ENCODE data around the gene PKN1. TPM values are rescaled to one million over a fixed set of nuclear protein-coding genes. Genes with fewer than 3 reads are reported as not detected.

The PKN1 gene
- total and polyA plus RNA-seq, 5 donors, result 79.3 to 138 (median 128) TPM

GRCh38 chr19:14471436-14472187 is 38.5 kb downstream of the PKN1 start:
- DNase-seq (peak in 2 of 3 donors; percentile 61 to 72), ATAC-seq (peak in 1 of 2 donors; percentile 1)
- 73% methylated on average over 46 of the region's 46 CpGs for WGBS
- intact Hi-C loops (cut with DNase I), result no loop called here
- no peaks in the 10 kb centered on the region for H3K9me3 ChIP-seq (ENCODE audit: control insufficient read depth, low read length)
- no peaks in the 10 kb centered on the region for H3K4me1 ChIP-seq (ENCODE audit: control insufficient read depth, insufficient read depth, low read length)
- no peaks in the 10 kb centered on the region for H3K27me3 ChIP-seq (ENCODE audit: control insufficient read depth, insufficient read depth)
- H3K4me3 ChIP-seq (ENCODE audit: low read length), result no peak overlapping the region
- no peak overlapping the region for H3K27ac ChIP-seq (ENCODE audit: low read length)

DNA sequence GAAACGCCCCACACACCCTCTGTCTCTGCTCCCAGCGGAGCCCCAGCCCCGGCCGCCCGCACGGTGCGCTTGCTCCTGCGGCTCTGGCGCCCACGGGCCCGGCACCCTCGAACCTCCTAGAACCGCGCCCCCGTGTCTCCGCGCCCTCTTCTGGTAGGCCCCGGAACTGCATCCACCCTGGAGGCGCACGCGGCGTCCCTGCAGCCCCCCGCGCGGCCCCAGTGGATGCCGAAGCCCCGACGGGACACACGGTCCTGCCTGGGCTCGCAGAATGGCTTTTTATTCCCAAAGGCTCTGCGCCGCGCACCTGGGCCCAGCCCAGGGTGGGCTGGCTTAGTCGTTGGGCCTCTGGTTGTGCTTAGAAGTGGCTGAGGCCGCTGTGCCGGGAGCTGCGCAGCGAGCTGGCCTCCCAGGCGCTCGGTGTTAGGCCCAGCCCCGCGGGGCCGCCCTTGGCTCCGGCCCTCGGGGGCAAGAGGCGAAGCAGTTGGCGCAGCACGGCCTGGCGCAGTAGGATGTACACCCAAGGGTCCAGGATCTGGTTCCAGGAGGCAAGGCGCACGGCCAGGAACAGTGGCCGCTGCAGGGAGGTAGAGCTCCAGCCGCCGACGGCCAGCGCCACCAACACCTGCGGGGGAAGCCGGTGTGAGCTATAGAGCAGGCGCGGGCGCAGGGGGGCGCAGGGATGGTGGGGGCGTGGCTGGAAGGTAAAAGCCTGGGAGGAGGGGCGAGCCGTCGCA is 39.3 kb downstream of the PKN1 start:
- H3K27me3 ChIP-seq (ENCODE audit: control insufficient read depth, insufficient read depth), result no peaks in the 10 kb centered on the region
- no peak overlapping the region for H3K4me3 ChIP-seq (ENCODE audit: low read length)
- no peak overlapping the region for H3K27ac ChIP-seq (ENCODE audit: low read length)
- peak; percentile 75 to 91 (median 89) for DNase-seq
- ATAC-seq, result peak; percentile 43 to 60
- 2% methylated on average over 66 of the region's 66 CpGs for WGBS
- no peaks in the 10 kb centered on the region for H3K9me3 ChIP-seq (ENCODE audit: control insufficient read depth, low read length)
- intact Hi-C loops (cut with DNase I), result no loop called here
- no peaks in the 10 kb centered on the region for H3K4me1 ChIP-seq (ENCODE audit: control insufficient read depth, insufficient read depth, low read length)

- Histone ChIP-seq H3K9me3 (ENCODE audit: control insufficient read depth, low read length) (no peaks in the 10 kb centered on the region), H3K27me3 (ENCODE audit: control insufficient read depth, insufficient read depth) (no peaks in the 10 kb centered on the region), H3K27ac (ENCODE audit: low read length) (no peak overlapping the region), H3K4me1 (ENCODE audit: control insufficient read depth, insufficient read depth, low read length) (no peaks in the 10 kb centered on the region), H3K4me3 (ENCODE audit: low read length) (peak overlapping the region; percentile 4)
- DNase-seq (peak in 2 of 3 donors; percentile 68 to 69), ATAC-seq (no peak)
- intact Hi-C loops (cut with DNase I), result no loop called here
- WGBS, result 5% methylated on average over 97 of the region's 97 CpGs
Measured at GRCh38 chr19:14473073-14473977, 40.2 kb downstream of the PKN1 start.

GRCh38 chr19:14473978-14474578 is 41.0 kb downstream of the PKN1 start:
- Histone ChIP-seq H3K27ac (ENCODE audit: low read length) (no peak overlapping the region), H3K27me3 (ENCODE audit: control insufficient read depth, insufficient read depth) (no peaks in the 10 kb centered on the region), H3K4me3 (ENCODE audit: low read length) (peak overlapping the region; percentile 4), H3K9me3 (ENCODE audit: control insufficient read depth, low read length) (no peaks in the 10 kb centered on the region), H3K4me1 (ENCODE audit: control insufficient read depth, insufficient read depth, low read length) (no peaks in the 10 kb centered on the region)
- ATAC-seq, result no peak
- DNase-seq, result peak in 2 of 3 donors; percentile 69 to 75
- 20% methylated on average over 53 of the region's 53 CpGs for WGBS
- intact Hi-C loops (cut with DNase I), result no loop called here

DNA sequence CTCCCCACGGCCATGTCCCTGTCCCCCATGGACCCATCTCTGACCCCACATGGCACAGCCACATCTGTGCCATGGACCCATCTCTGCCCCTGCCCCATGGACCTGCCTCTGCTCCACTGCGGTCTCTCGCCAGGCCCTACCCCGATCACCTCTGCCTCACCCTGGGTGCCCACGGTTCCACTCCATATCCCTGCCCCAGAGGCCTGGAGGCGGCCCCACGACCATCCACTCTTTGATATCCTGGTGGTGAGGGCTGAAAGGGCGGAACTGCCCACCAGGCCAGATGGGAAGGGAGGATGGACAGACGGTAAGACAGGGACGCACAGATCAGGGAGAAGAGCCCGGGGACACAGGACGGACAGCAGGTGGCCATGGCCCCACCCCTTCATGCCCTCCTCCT is 41.7 kb downstream of the PKN1 start:
- WGBS, result 46% methylated on average over 12 of the region's 12 CpGs
- Histone ChIP-seq H3K27me3 (ENCODE audit: control insufficient read depth, insufficient read depth) (no peaks in the 10 kb centered on the region), H3K4me3 (ENCODE audit: low read length) (no peak overlapping the region), H3K4me1 (ENCODE audit: control insufficient read depth, insufficient read depth, low read length) (no peaks in the 10 kb centered on the region), H3K9me3 (ENCODE audit: control insufficient read depth, low read length) (no peaks in the 10 kb centered on the region), H3K27ac (ENCODE audit: low read length) (no peak overlapping the region)
- ATAC-seq (no peak), DNase-seq (peak in 1 of 3 donors; percentile 62)
- intact Hi-C loops (cut with DNase I), result no loop called here

DNA sequence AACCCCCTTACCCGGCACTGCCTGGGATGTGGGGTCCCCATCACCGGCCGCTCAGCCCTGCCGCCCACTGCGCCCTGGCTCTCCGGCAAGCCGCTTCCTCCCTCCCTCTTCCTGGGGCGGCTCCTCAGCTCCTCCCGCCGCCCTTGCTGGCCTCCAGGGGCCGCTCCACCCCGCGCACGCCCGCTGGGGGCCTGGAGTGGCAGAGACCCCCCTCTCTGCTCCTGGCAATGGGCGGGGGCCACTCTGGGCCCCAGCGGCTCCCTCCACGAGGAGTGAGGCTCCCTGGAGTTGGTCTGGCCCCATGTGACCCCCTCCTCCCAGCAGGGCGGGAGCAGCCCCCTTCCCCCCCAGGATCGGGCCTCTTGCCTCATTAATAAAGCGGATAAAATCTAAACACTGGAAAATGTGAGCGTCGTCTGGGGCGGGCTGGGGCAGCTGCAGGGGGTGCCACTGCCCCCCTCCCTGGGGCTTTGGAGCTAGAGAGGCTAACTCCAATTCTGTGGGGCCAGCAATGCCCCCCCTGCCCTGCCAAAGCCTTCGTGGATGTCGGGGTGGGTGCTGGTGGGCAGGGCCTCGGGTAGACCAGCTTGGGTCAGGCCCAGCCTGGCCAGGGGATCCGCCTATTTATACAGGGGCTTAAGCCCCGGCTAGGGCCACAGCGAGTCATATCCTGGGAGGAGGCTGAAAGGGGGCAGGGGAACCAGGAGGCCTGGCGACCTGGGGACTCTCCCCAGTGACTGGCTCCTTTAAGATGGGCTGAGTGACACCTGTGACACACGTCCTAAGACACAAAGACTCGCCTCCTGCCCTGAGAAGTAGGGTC is 42.4 kb downstream of the PKN1 start, which contains the start of gene PTGER1:
PTGER1 (minus strand) TSS at position 104 of the 823 bp plus-strand sequence. CDS start 1,034 bp downstream, outside the sequence.
- Histone ChIP-seq H3K4me1 (ENCODE audit: control insufficient read depth, insufficient read depth, low read length) (no peaks in the 10 kb centered on the region), H3K4me3 (ENCODE audit: low read length) (no peak within 1 kb of the TSS), H3K27me3 (ENCODE audit: control insufficient read depth, insufficient read depth) (no peaks in the 10 kb centered on the region), H3K9me3 (ENCODE audit: control insufficient read depth, low read length) (no peaks in the 10 kb centered on the region), H3K27ac (ENCODE audit: low read length) (no peak within 1 kb of the TSS)
- ATAC-seq (peak in 1 of 2 donors; percentile 19), DNase-seq (peak in 1 of 3 donors; percentile 71)
- intact Hi-C loops (cut with DNase I), result no loop called here
- WGBS, result 14% methylated on average over 33 of the region's 33 CpGs

DNA sequence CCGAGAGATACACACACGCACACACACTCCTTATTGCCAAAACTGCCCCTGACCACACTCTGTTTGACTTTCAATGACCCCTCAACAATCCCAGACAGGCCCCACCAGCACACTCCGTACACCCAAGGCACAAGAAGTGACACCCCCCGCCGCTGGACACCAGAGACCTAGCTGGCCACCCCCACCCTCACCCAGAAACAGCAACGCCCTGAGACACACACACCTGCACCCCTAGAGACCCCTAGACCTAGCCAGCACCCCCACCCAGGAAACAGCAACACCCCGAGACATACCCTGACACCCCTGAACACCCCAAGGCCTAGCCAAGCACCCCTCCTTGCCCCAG is 43.2 kb downstream of the PKN1 start:
- no peak for ATAC-seq
- Histone ChIP-seq H3K4me3 (ENCODE audit: low read length) (no peak overlapping the region), H3K27me3 (ENCODE audit: control insufficient read depth, insufficient read depth) (no peaks in the 10 kb centered on the region), H3K9me3 (ENCODE audit: control insufficient read depth, low read length) (no peaks in the 10 kb centered on the region), H3K27ac (ENCODE audit: low read length) (no peak overlapping the region), H3K4me1 (ENCODE audit: control insufficient read depth, insufficient read depth, low read length) (no peaks in the 10 kb centered on the region)
- intact Hi-C loops (cut with DNase I), result no loop called here
- peak in 1 of 3 donors; percentile 42 for DNase-seq
- WGBS, result 79% methylated on average over 7 of the region's 7 CpGs

GRCh38 chr19:14476673-14477401 is 43.7 kb downstream of the PKN1 start:
- no peaks in the 10 kb centered on the region for H3K4me1 ChIP-seq (ENCODE audit: control insufficient read depth, insufficient read depth, low read length)
- intact Hi-C loops (cut with DNase I), result no loop called here
- peak; percentile 77 to 82 (median 80) for DNase-seq
- no peak overlapping the region for H3K27ac ChIP-seq (ENCODE audit: low read length)
- ATAC-seq, result peak; percentile 32 to 52
- H3K27me3 ChIP-seq (ENCODE audit: control insufficient read depth, insufficient read depth), result no peaks in the 10 kb centered on the region
- H3K9me3 ChIP-seq (ENCODE audit: control insufficient read depth, low read length), result no peaks in the 10 kb centered on the region
- WGBS, result 49% methylated on average over 26 of the region's 26 CpGs
- no peak overlapping the region for H3K4me3 ChIP-seq (ENCODE audit: low read length)

DNA sequence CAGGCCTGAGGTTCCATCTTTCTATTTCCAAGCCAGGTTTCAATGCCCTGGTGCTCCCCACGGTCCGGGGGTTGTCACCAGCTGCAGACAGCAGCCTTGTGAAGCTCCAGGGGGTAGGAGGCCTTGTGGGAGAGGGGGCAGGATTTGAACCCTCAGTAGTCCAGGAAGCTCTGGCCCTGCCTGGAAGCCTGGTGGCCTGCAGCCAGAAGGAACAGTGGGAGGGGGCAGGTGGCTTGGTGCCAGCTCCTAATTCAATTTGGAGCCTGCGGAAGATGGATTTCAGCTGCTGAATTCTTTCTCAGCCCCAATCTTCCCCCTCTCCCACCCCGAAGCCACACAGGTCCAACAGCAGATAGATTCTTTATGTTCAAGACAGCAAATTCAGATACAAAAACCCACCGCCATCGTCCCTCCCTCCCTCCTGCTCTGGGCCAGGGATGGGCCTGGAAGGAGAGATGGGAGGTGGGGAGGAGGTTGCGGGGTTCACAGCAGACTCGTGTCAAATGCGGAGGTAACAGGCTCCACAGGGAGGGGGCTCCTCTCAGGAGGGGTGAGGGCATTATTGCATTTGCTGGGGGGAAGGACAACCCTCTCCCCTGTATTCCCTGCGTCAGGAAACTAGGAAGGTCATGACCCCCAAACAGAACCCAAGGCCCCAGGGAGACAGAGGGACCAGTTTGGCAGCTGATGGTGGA is 44.5 kb downstream of the PKN1 start:
- Histone ChIP-seq H3K9me3 (ENCODE audit: control insufficient read depth, low read length) (no peaks in the 10 kb centered on the region), H3K27me3 (ENCODE audit: control insufficient read depth, insufficient read depth) (no peaks in the 10 kb centered on the region), H3K4me3 (ENCODE audit: low read length) (no peak overlapping the region), H3K27ac (ENCODE audit: low read length) (no peak overlapping the region), H3K4me1 (ENCODE audit: control insufficient read depth, insufficient read depth, low read length) (no peaks in the 10 kb centered on the region)
- intact Hi-C loops (cut with DNase I), result no loop called here
- WGBS, result 59% methylated on average over 10 of the region's 10 CpGs
- ATAC-seq, result no peak
- DNase-seq, result peak; percentile 40 to 76 (median 62)

Measured in right cardiac atrium (tissue), 5 donors.